HEK293 (cell line): ENCODE measurements around the gene TRAK2.

Experiments
- EGR2 ChIP-seq: fragments of 450-650 bp; formaldehyde crosslinking; IDR thresholded peaks from 2 replicates; pipeline ENCODE4 v1.5.1; 2016; ENCODE audit warnings: low read depth, missing biosample characterization, missing genetic modification characterization
- GLIS1 ChIP-seq: fragments of 450-650 bp; formaldehyde crosslinking; IDR thresholded peaks from 2 replicates; pipeline ENCODE4 v1.5.1; 2016; ENCODE audit warnings: missing biosample characterization, missing genetic modification characterization
- PRDM10 ChIP-seq: fragments of 450-650 bp; formaldehyde crosslinking; IDR thresholded peaks from 2 replicates; pipeline ENCODE4 v1.5.1; 2016; ENCODE audit warnings: missing biosample characterization, missing genetic modification characterization
- REPIN1 ChIP-seq: fragments of 450-650 bp; formaldehyde crosslinking; IDR thresholded peaks from 2 replicates; pipeline ENCODE4 v1.5.1; 2017; ENCODE audit warnings: missing biosample characterization, missing genetic modification characterization, low read depth
- SP2 ChIP-seq: fragments of 450-650 bp; formaldehyde crosslinking; IDR thresholded peaks from 2 replicates; pipeline ENCODE4 v1.5.1; 2016; ENCODE audit warnings: missing biosample characterization, missing genetic modification characterization
- WT1 ChIP-seq: fragments of 450-650 bp; formaldehyde crosslinking; IDR thresholded peaks from 2 replicates; pipeline ENCODE4 v1.5.1; 2016; ENCODE audit warnings: missing biosample characterization, missing genetic modification characterization
- YY2 ChIP-seq: fragments of 450-650 bp; formaldehyde crosslinking; IDR thresholded peaks from 2 replicates; pipeline ENCODE4 v1.5.1; 2016; ENCODE audit warnings: missing biosample characterization, missing genetic modification characterization
- ZBTB44 ChIP-seq: fragments of 450-650 bp; IDR thresholded peaks from 2 replicates; pipeline ENCODE4 v1.5.1; 2018; ENCODE audit warnings: missing biosample characterization, mild to moderate bottlenecking, missing genetic modification characterization
- ZNF114 ChIP-seq: fragments of 450-650 bp; formaldehyde crosslinking; IDR thresholded peaks from 2 replicates; pipeline ENCODE4 v1.5.0; 2017; ENCODE audit warnings: missing biosample characterization, missing genetic modification characterization
- ZNF121 ChIP-seq: fragments of 450-650 bp; formaldehyde crosslinking; IDR thresholded peaks from 2 replicates; pipeline ENCODE4 v1.5.1; 2016; ENCODE audit warnings: missing biosample characterization, missing genetic modification characterization
- ZNF132 ChIP-seq: fragments of 450-650 bp; formaldehyde crosslinking; IDR thresholded peaks from 2 replicates; pipeline ENCODE4 v1.5.1; 2017; ENCODE audit warnings: missing biosample characterization, missing genetic modification characterization, borderline replicate concordance
- ZNF16 ChIP-seq: fragments of 450-650 bp; formaldehyde crosslinking; IDR thresholded peaks from 2 replicates; pipeline ENCODE4 v1.5.1; 2016; ENCODE audit warnings: low read depth, missing biosample characterization, missing genetic modification characterization
- ZNF2 ChIP-seq: fragments of 450-650 bp; formaldehyde crosslinking; IDR thresholded peaks from 2 replicates; pipeline ENCODE4 v1.5.1; 2016; ENCODE audit warnings: missing biosample characterization, missing genetic modification characterization
- ZNF292 ChIP-seq: fragments of 450-650 bp; formaldehyde crosslinking; IDR thresholded peaks from 2 replicates; pipeline ENCODE4 v1.5.1; 2016; ENCODE audit warnings: low read depth, missing biosample characterization, missing genetic modification characterization, borderline replicate concordance
- ZNF521 ChIP-seq: fragments of 450-650 bp; formaldehyde crosslinking; IDR thresholded peaks from 2 replicates; pipeline ENCODE4 v1.5.1; 2017; ENCODE audit warnings: missing biosample characterization, mild to moderate bottlenecking, missing genetic modification characterization
- ZNF549 ChIP-seq: fragments of 450-650 bp; IDR thresholded peaks from 2 replicates; pipeline ENCODE4 v1.5.1; 2018; ENCODE audit warnings: missing biosample characterization, missing genetic modification characterization, mild to moderate bottlenecking, inconsistent platforms, moderate library complexity
- ZNF555 ChIP-seq: fragments of 450-650 bp; formaldehyde crosslinking; conservative IDR thresholded peaks from 2 replicates; pipeline ENCODE4 v1.5.1; 2017; ENCODE audit warnings: missing biosample characterization, mild to moderate bottlenecking, missing genetic modification characterization, inconsistent platforms
- ZNF600 ChIP-seq: fragments of 450-650 bp; formaldehyde crosslinking; IDR thresholded peaks from 2 replicates; pipeline ENCODE4 v1.5.1; 2016; ENCODE audit warnings: missing biosample characterization, missing genetic modification characterization
- ZNF76 ChIP-seq: fragments of 450-650 bp; formaldehyde crosslinking; IDR thresholded peaks from 2 replicates; pipeline ENCODE4; 2016; ENCODE audit warnings: low read depth, missing biosample characterization, missing genetic modification characterization, borderline replicate concordance
- ZNF777 ChIP-seq: fragments of 450-650 bp; formaldehyde crosslinking; IDR thresholded peaks from 2 replicates; pipeline ENCODE4 v1.5.1; 2017; ENCODE audit warnings: missing biosample characterization, missing genetic modification characterization, borderline replicate concordance
- ZNF791 ChIP-seq: fragments of 450-650 bp; formaldehyde crosslinking; IDR thresholded peaks from 2 replicates; pipeline ENCODE4 v1.5.1; 2016; ENCODE audit warnings: missing biosample characterization, missing genetic modification characterization
- TF ChIP-seq, protein P1 (sequence below): fragments of 450-650 bp; formaldehyde crosslinking; optimal IDR thresholded peaks from 2 replicates; pipeline ENCODE3; 2016; ENCODE audit warnings: missing biosample characterization, mild to moderate bottlenecking, missing genetic modification characterization
- TF ChIP-seq, protein P2 (sequence below): fragments of 450-650 bp; formaldehyde crosslinking; IDR thresholded peaks from 2 replicates; pipeline ENCODE4 v1.5.1; 2016; ENCODE audit warnings: missing biosample characterization, missing genetic modification characterization
- TF ChIP-seq, protein P3 (sequence below): fragments of 450-650 bp; formaldehyde crosslinking; IDR thresholded peaks from 2 replicates; pipeline ENCODE4 v1.5.0; 2017; ENCODE audit warnings: missing biosample characterization, missing genetic modification characterization, borderline replicate concordance
- TF ChIP-seq, protein P4 (sequence below): fragments of 450-650 bp; formaldehyde crosslinking; IDR thresholded peaks from 2 replicates; pipeline ENCODE4 v1.5.1; 2016; ENCODE audit warnings: missing biosample characterization, missing genetic modification characterization

The TRAK2 gene

GRCh38 chr2:201451292-201452057 is at the start of gene TRAK2, which contains the start of gene STRADB (continued):
- TF ChIP-seq, protein P1, sequence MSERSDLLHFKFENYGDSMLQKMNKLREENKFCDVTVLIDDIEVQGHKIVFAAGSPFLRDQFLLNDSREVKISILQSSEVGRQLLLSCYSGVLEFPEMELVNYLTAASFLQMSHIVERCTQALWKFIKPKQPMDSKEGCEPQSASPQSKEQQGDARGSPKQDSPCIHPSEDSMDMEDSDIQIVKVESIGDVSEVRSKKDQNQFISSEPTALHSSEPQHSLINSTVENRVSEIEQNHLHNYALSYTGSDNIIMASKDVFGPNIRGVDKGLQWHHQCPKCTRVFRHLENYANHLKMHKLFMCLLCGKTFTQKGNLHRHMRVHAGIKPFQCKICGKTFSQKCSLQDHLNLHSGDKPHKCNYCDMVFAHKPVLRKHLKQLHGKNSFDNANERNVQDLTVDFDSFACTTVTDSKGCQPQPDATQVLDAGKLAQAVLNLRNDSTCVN (tag by site-specific recombination), result peak; percentile 96
- TF ChIP-seq, protein P2, sequence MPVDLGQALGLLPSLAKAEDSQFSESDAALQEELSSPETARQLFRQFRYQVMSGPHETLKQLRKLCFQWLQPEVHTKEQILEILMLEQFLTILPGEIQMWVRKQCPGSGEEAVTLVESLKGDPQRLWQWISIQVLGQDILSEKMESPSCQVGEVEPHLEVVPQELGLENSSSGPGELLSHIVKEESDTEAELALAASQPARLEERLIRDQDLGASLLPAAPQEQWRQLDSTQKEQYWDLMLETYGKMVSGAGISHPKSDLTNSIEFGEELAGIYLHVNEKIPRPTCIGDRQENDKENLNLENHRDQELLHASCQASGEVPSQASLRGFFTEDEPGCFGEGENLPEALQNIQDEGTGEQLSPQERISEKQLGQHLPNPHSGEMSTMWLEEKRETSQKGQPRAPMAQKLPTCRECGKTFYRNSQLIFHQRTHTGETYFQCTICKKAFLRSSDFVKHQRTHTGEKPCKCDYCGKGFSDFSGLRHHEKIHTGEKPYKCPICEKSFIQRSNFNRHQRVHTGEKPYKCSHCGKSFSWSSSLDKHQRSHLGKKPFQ, result no peak
- no peak for TF ChIP-seq REPIN1 (tag by site-specific recombination)
- no peak for TF ChIP-seq ZNF16 (tag by site-specific recombination)
- TF ChIP-seq ZNF76, result peak; percentile 98
- peak; percentile 92 for TF ChIP-seq YY2 (tag by site-specific recombination)
- 0 out of 2 replicates have a peak, but pooled peaks have one; percentile 24 for TF ChIP-seq WT1 (tag by site-specific recombination)
- TF ChIP-seq ZNF791 (tag by site-specific recombination), result no peak
- peak; percentile 83 for TF ChIP-seq ZNF600
- TF ChIP-seq GLIS1 (tag by site-specific recombination), result peak; percentile 49
- no peak for TF ChIP-seq ZNF114
- no peak for TF ChIP-seq ZNF521 (tag by site-specific recombination)
- TF ChIP-seq PRDM10 (tag by site-specific recombination), result peak; percentile 71
- TF ChIP-seq, protein P3, sequence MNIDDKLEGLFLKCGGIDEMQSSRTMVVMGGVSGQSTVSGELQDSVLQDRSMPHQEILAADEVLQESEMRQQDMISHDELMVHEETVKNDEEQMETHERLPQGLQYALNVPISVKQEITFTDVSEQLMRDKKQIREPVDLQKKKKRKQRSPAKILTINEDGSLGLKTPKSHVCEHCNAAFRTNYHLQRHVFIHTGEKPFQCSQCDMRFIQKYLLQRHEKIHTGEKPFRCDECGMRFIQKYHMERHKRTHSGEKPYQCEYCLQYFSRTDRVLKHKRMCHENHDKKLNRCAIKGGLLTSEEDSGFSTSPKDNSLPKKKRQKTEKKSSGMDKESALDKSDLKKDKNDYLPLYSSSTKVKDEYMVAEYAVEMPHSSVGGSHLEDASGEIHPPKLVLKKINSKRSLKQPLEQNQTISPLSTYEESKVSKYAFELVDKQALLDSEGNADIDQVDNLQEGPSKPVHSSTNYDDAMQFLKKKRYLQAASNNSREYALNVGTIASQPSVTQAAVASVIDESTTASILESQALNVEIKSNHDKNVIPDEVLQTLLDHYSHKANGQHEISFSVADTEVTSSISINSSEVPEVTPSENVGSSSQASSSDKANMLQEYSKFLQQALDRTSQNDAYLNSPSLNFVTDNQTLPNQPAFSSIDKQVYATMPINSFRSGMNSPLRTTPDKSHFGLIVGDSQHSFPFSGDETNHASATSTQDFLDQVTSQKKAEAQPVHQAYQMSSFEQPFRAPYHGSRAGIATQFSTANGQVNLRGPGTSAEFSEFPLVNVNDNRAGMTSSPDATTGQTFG (tag by site-specific recombination), result no peak
- no peak; the same call in 1 of the 2 replicates for TF ChIP-seq EGR2
- peak; percentile 64 for TF ChIP-seq SP2 (tag by site-specific recombination)
- TF ChIP-seq ZNF555 (tag by site-specific recombination), result no peak
- no peak for TF ChIP-seq ZNF121 (tag by site-specific recombination)
- TF ChIP-seq, protein P4, sequence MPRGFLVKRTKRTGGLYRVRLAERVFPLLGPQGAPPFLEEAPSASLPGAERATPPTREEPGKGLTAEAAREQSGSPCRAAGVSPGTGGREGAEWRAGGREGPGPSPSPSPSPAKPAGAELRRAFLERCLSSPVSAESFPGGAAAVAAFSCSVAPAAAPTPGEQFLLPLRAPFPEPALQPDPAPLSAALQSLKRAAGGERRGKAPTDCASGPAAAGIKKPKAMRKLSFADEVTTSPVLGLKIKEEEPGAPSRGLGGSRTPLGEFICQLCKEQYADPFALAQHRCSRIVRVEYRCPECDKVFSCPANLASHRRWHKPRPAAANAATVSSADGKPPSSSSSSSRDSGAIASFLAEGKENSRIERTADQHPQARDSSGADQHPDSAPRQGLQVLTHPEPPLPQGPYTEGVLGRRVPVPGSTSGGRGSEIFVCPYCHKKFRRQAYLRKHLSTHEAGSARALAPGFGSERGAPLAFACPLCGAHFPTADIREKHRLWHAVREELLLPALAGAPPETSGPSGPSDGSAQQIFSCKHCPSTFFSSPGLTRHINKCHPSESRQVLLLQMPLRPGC (tag by site-specific recombination), result no peak
- no peak for TF ChIP-seq ZNF292 (tag by site-specific recombination)
- TF ChIP-seq ZNF2 (tag by site-specific recombination), result peak; percentile 53; the same call in 1 of the 2 replicates
- no peak for TF ChIP-seq ZNF549 (tag by site-specific recombination)
- TF ChIP-seq ZBTB44 (tag by site-specific recombination), result peak; percentile 28; the same call in 1 of the 2 replicates
- TF ChIP-seq ZNF777 (tag by site-specific recombination), result no peak
- no peak for TF ChIP-seq ZNF132 (tag by site-specific recombination)
